ENCODE measurements around the gene ZNF436.

ZNF436 gene

GRCh38 chr1:23368562-23369334 lies 888 bp downstream of the ZNF436 start:
- Histone ChIP-seq H3K27ac (ENCODE audit: low read depth, low read length) (peak overlapping the region; percentile 100), H3K9me3 (ENCODE audit: control insufficient read depth in 5 of 5, low read length in 5 of 5) (peaks cover 0 to 11% (median 5%) of the 10 kb centered on the region in 5 donors), H3K4me1 (ENCODE audit: control insufficient read depth in 5 of 5, insufficient read depth in 5 of 5, low read length in 5 of 5) (peaks cover 21 to 63% (median 61%) of the 10 kb centered on the region in 5 donors), H3K27me3 (ENCODE audit: control insufficient read depth in 5 of 5, insufficient read depth in 4 of 5, low read length in 5 of 5) (peaks cover 0 to 4% (median 0%) of the 10 kb centered on the region in 5 donors), H3K4me3 (ENCODE audit: low read depth in 1 of 5, low read length in 5 of 5) (peak overlapping the region; percentile 73 to 99 (median 96)), H3K9ac (ENCODE audit: low read length in 5 of 5) (peak overlapping the region; percentile 96 to 99 (median 98)), H3K36me3 (ENCODE audit: control insufficient read depth in 5 of 5, insufficient read depth in 5 of 5, low read length in 5 of 5) (peaks cover 14 to 31% (median 23%) of the 10 kb centered on the region in 5 donors)

- Histone ChIP-seq H3K4me3 (ENCODE audit: low read depth in 1 of 5, low read length in 5 of 5) (peak overlapping the region; percentile 73 to 99 (median 96)), H3K27ac (ENCODE audit: low read depth, low read length) (peak overlapping the region; percentile 100), H3K36me3 (ENCODE audit: control insufficient read depth in 5 of 5, insufficient read depth in 5 of 5, low read length in 5 of 5) (peaks cover 19 to 38% (median 31%) of the 10 kb centered on the region in 5 donors), H3K4me1 (ENCODE audit: control insufficient read depth in 5 of 5, insufficient read depth in 5 of 5, low read length in 5 of 5) (peaks cover 21 to 62% (median 56%) of the 10 kb centered on the region in 5 donors), H3K9ac (ENCODE audit: low read length in 5 of 5) (peak overlapping the region; percentile 96 to 99 (median 98)), H3K9me3 (ENCODE audit: control insufficient read depth in 5 of 5, low read length in 5 of 5) (peaks cover under 1 to 17% (median 12%) of the 10 kb centered on the region in 5 donors), H3K27me3 (ENCODE audit: control insufficient read depth in 5 of 5, insufficient read depth in 4 of 5, low read length in 5 of 5) (peaks cover 0 to 4% (median 0%) of the 10 kb centered on the region in 5 donors)
Measured at GRCh38 chr1:23367791-23368561, 1.7 kb downstream of the ZNF436 start.

GRCh38 chr1:23367451-23367790 lies 2.2 kb downstream of the ZNF436 start:
- H3K4me3 ChIP-seq (ENCODE audit: low read depth in 1 of 5, low read length in 5 of 5) = peak overlapping the region; percentile 73 to 98 (median 95)

GRCh38 chr1:23366598-23366997 lies 3.0 kb downstream of the ZNF436 start:
- Histone ChIP-seq H3K4me1 (ENCODE audit: control insufficient read depth in 5 of 5, insufficient read depth in 5 of 5, low read length in 5 of 5) (peaks cover 31 to 49% (median 42%) of the 10 kb centered on the region in 5 donors), H3K27me3 (ENCODE audit: control insufficient read depth in 5 of 5, insufficient read depth in 4 of 5, low read length in 5 of 5) (peaks cover 0 to 7% (median 0%) of the 10 kb centered on the region in 5 donors), H3K4me3 (ENCODE audit: low read depth in 1 of 5, low read length in 5 of 5) (peak overlapping the region; percentile 29 to 98 (median 95)), H3K36me3 (ENCODE audit: control insufficient read depth in 5 of 5, insufficient read depth in 5 of 5, low read length in 5 of 5) (peaks cover 31 to 52% (median 45%) of the 10 kb centered on the region in 5 donors), H3K9me3 (ENCODE audit: control insufficient read depth in 5 of 5, low read length in 5 of 5) (peaks cover 15 to 31% (median 26%) of the 10 kb centered on the region in 5 donors), H3K9ac (ENCODE audit: low read length in 5 of 5) (peak overlapping the region in 2 of 5 donors; percentile 37 to 54), H3K27ac (ENCODE audit: low read depth, low read length) (peak overlapping the region; percentile 100)

More at GRCh38 chr1:23367451-23367790, 2.2 kb downstream of the ZNF436 start:
- peaks cover 25 to 44% (median 37%) of the 10 kb centered on the region in 5 donors for H3K36me3 ChIP-seq (ENCODE audit: control insufficient read depth in 5 of 5, insufficient read depth in 5 of 5, low read length in 5 of 5)
- peaks cover 24 to 58% (median 51%) of the 10 kb centered on the region in 5 donors for H3K4me1 ChIP-seq (ENCODE audit: control insufficient read depth in 5 of 5, insufficient read depth in 5 of 5, low read length in 5 of 5)
- H3K9me3 ChIP-seq (ENCODE audit: control insufficient read depth in 5 of 5, low read length in 5 of 5) = peaks cover 6 to 23% (median 18%) of the 10 kb centered on the region in 5 donors
- H3K9ac ChIP-seq (ENCODE audit: low read length in 5 of 5) = peak overlapping the region; percentile 82 to 99 (median 98)
- H3K27me3 ChIP-seq (ENCODE audit: control insufficient read depth in 5 of 5, insufficient read depth in 4 of 5, low read length in 5 of 5) = peaks cover 0 to 7% (median 0%) of the 10 kb centered on the region in 5 donors
- peak overlapping the region; percentile 100 for H3K27ac ChIP-seq (ENCODE audit: low read depth, low read length)

- Histone ChIP-seq H3K36me3 (ENCODE audit: control insufficient read depth in 5 of 5, insufficient read depth in 5 of 5, low read length in 5 of 5) (peaks cover 36 to 57% (median 49%) of the 10 kb centered on the region in 5 donors), H3K4me1 (ENCODE audit: control insufficient read depth in 5 of 5, insufficient read depth in 5 of 5, low read length in 5 of 5) (peaks cover 28 to 45% (median 38%) of the 10 kb centered on the region in 5 donors), H3K4me3 (ENCODE audit: low read depth in 1 of 5, low read length in 5 of 5) (peak overlapping the region in 2 of 5 donors; percentile 48 to 98), H3K27ac (ENCODE audit: low read depth, low read length) (peak overlapping the region; percentile 100), H3K27me3 (ENCODE audit: control insufficient read depth in 5 of 5, insufficient read depth in 4 of 5, low read length in 5 of 5) (peaks cover 0 to 7% (median 0%) of the 10 kb centered on the region in 5 donors), H3K9me3 (ENCODE audit: control insufficient read depth in 5 of 5, low read length in 5 of 5) (peaks cover 19 to 36% (median 31%) of the 10 kb centered on the region in 5 donors), H3K9ac (ENCODE audit: low read length in 5 of 5) (peak overlapping the region in 2 of 5 donors; percentile 37 to 54)
Measured at GRCh38 chr1:23366146-23366545, 3.5 kb downstream of the ZNF436 start.

GRCh38 chr1:23362218-23362713 lies 7.4 kb downstream of the ZNF436 start:
- Histone ChIP-seq H3K27ac (ENCODE audit: low read depth, low read length) (no peak overlapping the region), H3K9ac (ENCODE audit: low read length in 5 of 5) (no peak overlapping the region), H3K4me3 (ENCODE audit: low read depth in 1 of 5, low read length in 5 of 5) (peak overlapping the region in 4 of 5 donors; percentile 34 to 64 (median 48)), H3K27me3 (ENCODE audit: control insufficient read depth in 5 of 5, insufficient read depth in 4 of 5, low read length in 5 of 5) (peaks cover 0 to 3% (median 0%) of the 10 kb centered on the region in 5 donors), H3K36me3 (ENCODE audit: control insufficient read depth in 5 of 5, insufficient read depth in 5 of 5, low read length in 5 of 5) (peaks cover 52 to 81% (median 69%) of the 10 kb centered on the region in 5 donors), H3K4me1 (ENCODE audit: control insufficient read depth in 5 of 5, insufficient read depth in 5 of 5, low read length in 5 of 5) (peaks cover 12 to 23% (median 15%) of the 10 kb centered on the region in 5 donors), H3K9me3 (ENCODE audit: control insufficient read depth in 5 of 5, low read length in 5 of 5) (peaks cover 31 to 61% (median 49%) of the 10 kb centered on the region in 5 donors)

GRCh38 chr1:23358310-23358875 lies 11.2 kb downstream of the ZNF436 start:
- Histone ChIP-seq H3K27ac (ENCODE audit: low read depth, low read length) (no peak overlapping the region), H3K4me1 (ENCODE audit: control insufficient read depth in 5 of 5, insufficient read depth in 5 of 5, low read length in 5 of 5) (peaks cover 0 to 10% (median 7%) of the 10 kb centered on the region in 5 donors), H3K9ac (ENCODE audit: low read length in 5 of 5) (no peak overlapping the region), H3K4me3 (ENCODE audit: low read depth in 1 of 5, low read length in 5 of 5) (no peak overlapping the region), H3K36me3 (ENCODE audit: control insufficient read depth in 5 of 5, insufficient read depth in 5 of 5, low read length in 5 of 5) (peaks cover 35 to 47% (median 40%) of the 10 kb centered on the region in 5 donors), H3K27me3 (ENCODE audit: control insufficient read depth in 5 of 5, insufficient read depth in 4 of 5, low read length in 5 of 5) (peaks cover 0 to 3% (median 0%) of the 10 kb centered on the region in 5 donors), H3K9me3 (ENCODE audit: control insufficient read depth in 5 of 5, low read length in 5 of 5) (peaks cover 31 to 48% (median 39%) of the 10 kb centered on the region in 5 donors)

GRCh38 chr1:23357138-23357908 lies 12.3 kb downstream of the ZNF436 start:
- H3K4me3 ChIP-seq (ENCODE audit: low read depth in 1 of 5, low read length in 5 of 5) = no peak overlapping the region
- peaks cover 27 to 36% (median 30%) of the 10 kb centered on the region in 5 donors for H3K36me3 ChIP-seq (ENCODE audit: control insufficient read depth in 5 of 5, insufficient read depth in 5 of 5, low read length in 5 of 5)
- no peak overlapping the region for H3K9ac ChIP-seq (ENCODE audit: low read length in 5 of 5)
- H3K27me3 ChIP-seq (ENCODE audit: control insufficient read depth in 5 of 5, insufficient read depth in 4 of 5, low read length in 5 of 5) = no peaks in the 10 kb centered on the region
- H3K9me3 ChIP-seq (ENCODE audit: control insufficient read depth in 5 of 5, low read length in 5 of 5) = peaks cover 24 to 37% (median 30%) of the 10 kb centered on the region in 5 donors
- H3K4me1 ChIP-seq (ENCODE audit: control insufficient read depth in 5 of 5, insufficient read depth in 5 of 5, low read length in 5 of 5) = peaks cover 0 to 8% (median 6%) of the 10 kb centered on the region in 5 donors
- peak overlapping the region; percentile 27 for H3K27ac ChIP-seq (ENCODE audit: low read depth, low read length)
